Measurements from ENCODE around the gene TRAF3. TPM values are rescaled to one million over a fixed set of nuclear protein-coding genes. Genes with fewer than 3 reads are reported as not detected.
"Not testable (repeated sequence)": the region's sequence is repeated elsewhere in the genome, so short reads cannot be mapped to it uniquely, and the experiment has no call there.

TRAF3 gene
- total RNA-seq, 1 donor from 2014 or later = 32.3 TPM

DNA sequence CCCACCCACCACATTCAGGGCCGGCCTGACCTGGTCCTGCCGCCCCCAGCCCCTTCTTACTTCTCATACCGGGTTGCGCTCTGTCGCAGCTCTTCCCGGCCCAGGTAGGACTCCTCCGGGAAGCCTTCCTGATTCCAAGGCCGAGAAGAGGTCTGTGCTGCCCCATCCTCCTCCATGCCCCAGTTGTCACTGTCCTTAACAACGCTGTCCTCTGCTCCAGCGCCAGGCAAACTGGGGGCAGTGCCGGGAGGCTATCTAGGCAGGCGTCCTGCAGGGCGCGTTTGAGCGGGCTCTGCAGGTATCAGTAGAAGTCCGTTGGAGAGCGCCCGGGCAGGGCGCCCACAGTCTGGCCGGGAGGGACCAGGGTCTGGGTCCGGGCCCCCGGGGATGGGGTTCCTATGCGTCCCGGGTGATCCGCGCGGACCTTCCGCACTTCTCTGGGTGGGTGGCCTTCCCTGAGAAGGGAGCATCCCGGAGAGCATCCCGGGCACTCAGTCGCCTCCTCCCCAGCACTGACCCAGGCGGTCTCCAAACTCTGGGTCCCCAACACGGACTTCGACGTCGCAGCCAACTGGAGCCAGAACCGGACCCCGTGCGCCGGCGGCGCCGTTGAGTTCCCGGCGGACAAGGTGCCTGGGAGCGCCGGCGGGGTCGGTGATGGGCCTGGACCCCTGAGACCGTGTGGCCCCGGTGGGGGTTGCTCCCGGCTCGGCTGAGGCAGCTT lies 146.1 kb downstream of the TRAF3 start:
- TF ChIP-seq, protein P1, sequence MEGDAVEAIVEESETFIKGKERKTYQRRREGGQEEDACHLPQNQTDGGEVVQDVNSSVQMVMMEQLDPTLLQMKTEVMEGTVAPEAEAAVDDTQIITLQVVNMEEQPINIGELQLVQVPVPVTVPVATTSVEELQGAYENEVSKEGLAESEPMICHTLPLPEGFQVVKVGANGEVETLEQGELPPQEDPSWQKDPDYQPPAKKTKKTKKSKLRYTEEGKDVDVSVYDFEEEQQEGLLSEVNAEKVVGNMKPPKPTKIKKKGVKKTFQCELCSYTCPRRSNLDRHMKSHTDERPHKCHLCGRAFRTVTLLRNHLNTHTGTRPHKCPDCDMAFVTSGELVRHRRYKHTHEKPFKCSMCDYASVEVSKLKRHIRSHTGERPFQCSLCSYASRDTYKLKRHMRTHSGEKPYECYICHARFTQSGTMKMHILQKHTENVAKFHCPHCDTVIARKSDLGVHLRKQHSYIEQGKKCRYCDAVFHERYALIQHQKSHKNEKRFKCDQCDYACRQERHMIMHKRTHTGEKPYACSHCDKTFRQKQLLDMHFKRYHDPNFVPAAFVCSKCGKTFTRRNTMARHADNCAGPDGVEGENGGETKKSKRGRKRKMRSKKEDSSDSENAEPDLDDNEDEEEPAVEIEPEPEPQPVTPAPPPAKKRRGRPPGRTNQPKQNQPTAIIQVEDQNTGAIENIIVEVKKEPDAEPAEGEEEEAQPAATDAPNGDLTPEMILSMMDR (IDR thresholded peaks at IDR 0.05; ENCODE audit: insufficient read depth, low read length, poor library complexity, severe bottlenecking) = no peak
- peaks cover 55% of the 10 kb centered on the region for H3K27me3 ChIP-seq (ENCODE audit: control insufficient read depth, insufficient read depth, low read length)
- DNase-seq (ENCODE audit: low read depth) = no peak
- H3K4me3 ChIP-seq (ENCODE audit: low read depth, low read length) = peak overlapping the region; percentile 16
- no peaks in the 10 kb centered on the region for H3K36me3 ChIP-seq (ENCODE audit: control insufficient read depth, insufficient read depth, low read length)

DNA sequence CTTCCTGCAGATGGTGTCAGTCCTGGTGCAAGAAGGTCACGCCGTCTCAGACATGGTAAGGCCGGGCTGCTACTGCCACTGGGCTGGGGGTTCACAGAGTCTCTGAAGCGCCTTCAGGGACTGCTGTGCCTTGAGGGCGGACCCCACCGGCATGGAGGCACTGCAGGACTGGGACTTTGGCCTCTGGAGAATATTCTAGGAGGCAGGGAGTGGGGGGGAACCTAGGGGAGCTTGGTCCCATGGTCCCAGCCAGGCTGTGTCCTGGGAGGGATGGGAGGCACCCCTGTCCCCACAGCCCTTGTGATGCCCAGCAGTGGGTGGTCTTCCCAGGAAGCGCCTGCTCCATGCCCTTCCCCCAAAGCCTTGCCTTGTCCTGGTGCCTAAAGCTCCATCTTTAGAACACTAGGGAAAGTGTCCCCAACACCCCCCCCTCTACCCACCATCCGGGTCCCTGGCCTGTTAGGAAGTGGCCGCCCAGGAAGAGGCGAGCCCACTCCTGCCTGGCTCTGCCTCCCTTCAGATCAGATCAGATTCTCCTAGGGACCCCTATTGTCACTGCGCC lies 146.8 kb downstream of the TRAF3 start:
- no peak for DNase-seq (ENCODE audit: low read depth)
- Histone ChIP-seq H3K36me3 (ENCODE audit: control insufficient read depth, insufficient read depth, low read length) (no peaks in the 10 kb centered on the region), H3K27me3 (ENCODE audit: control insufficient read depth, insufficient read depth, low read length) (peaks cover 62% of the 10 kb centered on the region), H3K4me3 (ENCODE audit: low read depth, low read length) (no peak overlapping the region)
- TF ChIP-seq, protein P1 (IDR thresholded peaks at IDR 0.05; ENCODE audit: insufficient read depth, low read length, poor library complexity, severe bottlenecking) = no peak

DNA sequence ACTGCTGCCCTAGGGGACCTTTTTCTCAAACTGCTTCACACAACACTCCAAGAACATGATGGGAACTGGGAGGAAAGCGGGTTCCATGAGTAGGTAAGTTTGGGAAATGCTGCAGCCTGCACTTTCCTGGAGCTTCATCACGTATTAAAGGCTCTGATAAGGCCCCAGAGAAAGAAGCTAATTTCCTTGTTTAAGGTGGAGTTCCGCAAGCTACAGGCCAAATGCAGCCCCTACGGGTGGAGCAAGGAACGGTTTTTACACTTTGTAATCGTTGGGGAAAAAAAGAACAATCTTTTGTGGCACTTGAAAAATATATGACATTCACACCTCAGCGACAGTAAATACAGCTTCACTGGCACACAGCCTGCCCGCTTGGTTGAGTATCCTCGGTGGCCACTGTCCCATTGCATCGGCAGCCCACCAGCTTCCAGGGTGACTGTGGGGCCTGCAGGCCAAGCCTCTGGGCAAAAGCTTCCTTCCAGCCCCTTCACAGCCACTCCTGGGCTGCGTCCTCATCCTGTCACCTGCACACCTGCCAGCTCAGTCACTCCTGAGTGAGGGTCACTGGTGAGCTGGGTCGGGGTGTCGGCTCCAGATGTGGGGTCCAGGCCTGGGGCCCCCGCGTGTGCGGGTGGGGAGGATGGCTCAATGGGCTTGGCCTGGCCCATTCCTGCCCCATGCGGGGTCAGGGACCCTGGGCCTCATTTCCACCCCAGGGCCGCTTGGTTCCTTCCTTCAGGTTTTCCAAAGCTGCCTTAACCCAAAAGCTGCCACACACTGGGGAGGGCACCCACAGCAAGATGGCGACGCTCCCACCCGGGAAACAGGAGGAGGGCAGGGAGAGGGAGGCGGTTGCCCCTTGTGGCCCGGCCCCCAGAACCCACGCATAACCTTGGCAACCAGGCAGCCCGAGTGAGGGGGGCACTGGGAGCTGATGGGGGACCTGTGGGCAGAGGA lies 147.7 kb downstream of the TRAF3 start:
- Histone ChIP-seq H3K27me3 (ENCODE audit: control insufficient read depth, insufficient read depth, low read length) (peaks cover 71% of the 10 kb centered on the region), H3K4me3 (ENCODE audit: low read depth, low read length) (no peak overlapping the region), H3K36me3 (ENCODE audit: control insufficient read depth, insufficient read depth, low read length) (no peaks in the 10 kb centered on the region)
- TF ChIP-seq, protein P1 (IDR thresholded peaks at IDR 0.05; ENCODE audit: insufficient read depth, low read length, poor library complexity, severe bottlenecking) = peak; percentile 19
- no peak for DNase-seq (ENCODE audit: low read depth)

DNA sequence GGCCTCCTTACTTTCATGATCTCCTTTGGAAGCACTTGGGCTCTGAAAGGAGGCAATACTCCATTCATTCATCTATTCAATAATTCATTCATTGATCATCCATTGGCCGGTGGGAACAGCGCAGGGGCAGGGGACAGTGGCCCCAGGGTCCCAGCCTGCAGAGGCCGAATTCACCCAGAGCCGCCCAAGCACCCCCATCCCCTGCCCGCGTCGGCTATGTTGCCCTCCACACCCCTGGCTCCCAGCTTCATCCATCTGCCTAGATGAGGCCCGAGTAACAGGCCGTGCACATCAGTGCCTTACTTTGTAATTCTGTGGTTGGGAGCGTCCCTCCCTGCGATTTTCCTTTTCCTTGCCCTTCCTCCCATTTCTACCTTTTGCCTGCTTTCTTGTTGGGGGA lies 148.4 kb downstream of the TRAF3 start:
- TF ChIP-seq, protein P1 (IDR thresholded peaks at IDR 0.05; ENCODE audit: insufficient read depth, low read length, poor library complexity, severe bottlenecking) = no peak
- peaks cover 76% of the 10 kb centered on the region for H3K27me3 ChIP-seq (ENCODE audit: control insufficient read depth, insufficient read depth, low read length)
- no peaks in the 10 kb centered on the region for H3K36me3 ChIP-seq (ENCODE audit: control insufficient read depth, insufficient read depth, low read length)
- no peak overlapping the region for H3K4me3 ChIP-seq (ENCODE audit: low read depth, low read length)
- DNase-seq (ENCODE audit: low read depth) = no peak

DNA sequence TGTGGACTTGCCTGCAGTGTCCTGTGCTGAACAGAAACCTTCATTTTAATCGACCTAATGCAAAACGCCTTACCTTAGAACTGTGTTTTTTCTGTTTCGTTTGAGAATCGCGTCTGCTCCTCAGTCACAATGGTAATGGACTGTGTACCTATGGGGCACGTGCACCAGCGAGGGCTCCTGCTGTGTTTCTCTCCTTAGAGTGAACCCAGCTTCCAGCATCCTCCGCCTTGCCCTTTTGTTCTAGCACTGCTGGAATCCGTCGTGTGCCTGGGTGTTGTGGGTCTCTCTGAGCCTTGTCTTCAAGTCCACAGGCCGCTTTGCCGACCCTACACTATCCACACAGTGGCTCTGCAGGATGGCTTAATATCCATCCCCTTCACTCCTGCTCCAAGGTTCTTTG lies 148.9 kb downstream of the TRAF3 start:
- TF ChIP-seq, protein P1 (IDR thresholded peaks at IDR 0.05; ENCODE audit: insufficient read depth, low read length, poor library complexity, severe bottlenecking) = no peak
- Histone ChIP-seq H3K27me3 (ENCODE audit: control insufficient read depth, insufficient read depth, low read length) (peaks cover 78% of the 10 kb centered on the region), H3K4me3 (ENCODE audit: low read depth, low read length) (no peak overlapping the region), H3K36me3 (ENCODE audit: control insufficient read depth, insufficient read depth, low read length) (no peaks in the 10 kb centered on the region)
- DNase-seq (ENCODE audit: low read depth) = no peak

DNA sequence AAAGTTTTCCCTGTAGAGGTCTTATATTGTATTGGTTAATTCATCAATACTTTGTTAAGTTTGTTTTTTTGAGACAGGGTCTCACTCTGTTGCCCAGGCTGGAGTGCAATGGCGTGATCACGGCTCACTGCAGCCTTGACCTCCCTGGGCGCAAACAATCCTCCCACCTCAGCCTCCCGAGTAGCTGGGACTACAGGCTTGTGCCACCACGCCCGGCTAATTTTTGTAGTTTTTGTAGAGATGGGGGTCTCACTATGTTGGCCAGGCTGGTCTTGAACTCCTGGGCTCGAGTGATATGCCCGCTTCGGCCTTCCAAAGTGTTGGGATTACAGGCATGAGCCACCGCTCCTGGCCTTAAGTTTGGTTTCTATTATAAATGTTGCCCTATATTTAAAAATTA lies 149.6 kb downstream of the TRAF3 start:
- H3K27me3 ChIP-seq (ENCODE audit: control insufficient read depth, insufficient read depth, low read length) = peaks cover 77% of the 10 kb centered on the region
- H3K4me3 ChIP-seq (ENCODE audit: low read depth, low read length); H3K36me3 ChIP-seq (ENCODE audit: control insufficient read depth, insufficient read depth, low read length); DNase-seq (ENCODE audit: low read depth): not testable (repeated sequence)

Measured in kidney epithelial cell (primary cell).